Measurements from ENCODE around the gene KCNC2. TPM values are rescaled to one million over a fixed set of nuclear protein-coding genes. Genes with fewer than 3 reads are reported as not detected.

The KCNC2 gene
- polyA plus RNA-seq, 3 donors, result not detected

DNA sequence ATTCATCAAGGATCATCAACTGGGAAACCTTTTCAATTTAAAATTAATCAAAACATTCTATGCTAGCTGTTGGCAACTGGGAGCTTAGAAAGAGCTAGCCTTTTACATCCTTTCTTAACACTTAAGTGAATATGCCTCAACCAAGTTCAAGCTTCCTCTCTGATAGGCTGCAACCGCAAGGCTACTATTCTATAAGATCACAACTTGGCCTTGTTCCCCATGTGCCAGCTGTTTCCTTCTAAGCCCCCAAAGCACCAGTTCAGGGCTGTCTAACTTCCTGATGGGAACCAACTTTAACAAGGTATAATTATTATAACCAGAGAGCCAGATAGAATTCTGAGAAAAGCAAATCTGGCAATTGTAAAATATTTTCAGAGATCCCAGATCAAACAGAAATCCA lies 37.0 kb downstream of the KCNC2 start:
- WGBS, 3 donors, result 47 to 85% (median 64%) methylated on average over 1 of the region's 1 CpG
- no peak overlapping the region for H3K27ac ChIP-seq (ENCODE audit: low read depth, low read length)

DNA sequence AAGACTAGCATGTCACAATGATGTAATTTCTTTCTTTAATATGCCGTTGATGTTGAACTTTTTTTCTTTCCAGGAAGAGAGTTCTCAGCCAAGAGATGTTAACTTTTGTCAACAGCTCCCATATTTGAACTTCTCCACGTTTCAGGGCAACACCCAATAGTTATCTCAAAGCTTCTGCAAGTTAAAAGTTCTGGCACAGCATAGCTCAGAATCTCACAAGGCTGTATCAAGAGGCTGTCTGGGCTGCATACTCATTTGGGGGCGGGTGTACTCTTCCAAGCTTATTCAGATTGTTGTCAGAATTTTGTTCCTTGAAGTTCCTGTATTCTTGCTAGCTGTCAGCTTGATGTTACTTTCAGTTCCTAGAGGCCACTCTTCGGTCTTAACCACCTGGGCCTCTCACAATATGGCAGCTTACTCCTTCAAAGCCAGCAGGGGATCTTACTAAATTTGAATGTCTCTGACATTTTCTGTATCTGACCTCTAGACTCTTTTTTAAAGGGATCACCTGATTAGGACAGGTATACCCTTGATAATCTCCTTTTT lies 38.9 kb downstream of the KCNC2 start:
- 33 to 42% (median 35%) methylated on average over 4 of the region's 4 CpGs for WGBS, 3 donors
- no peak overlapping the region for H3K27ac ChIP-seq (ENCODE audit: low read depth, low read length)

DNA sequence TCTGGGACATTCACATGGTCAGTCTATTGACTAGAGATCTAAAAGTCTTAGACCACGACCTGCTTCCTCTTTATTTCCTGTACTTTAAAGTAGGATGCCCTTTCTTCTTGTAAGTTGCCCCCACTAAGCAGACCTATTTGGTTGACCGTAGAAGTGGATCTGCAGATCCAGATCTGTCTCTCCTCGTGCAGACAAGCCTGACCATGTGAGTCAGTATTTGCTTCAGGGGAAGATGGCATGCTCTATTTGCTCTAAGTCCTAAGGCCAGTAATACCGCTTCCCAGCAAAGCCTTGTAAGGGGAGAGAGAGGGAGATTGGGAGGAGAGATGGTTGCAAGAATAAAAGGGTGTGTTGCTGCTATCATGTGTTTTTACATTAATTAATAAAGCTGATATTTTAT lies 46.8 kb downstream of the KCNC2 start:
- H3K27ac ChIP-seq (ENCODE audit: low read depth, low read length), result no peak overlapping the region

DNA sequence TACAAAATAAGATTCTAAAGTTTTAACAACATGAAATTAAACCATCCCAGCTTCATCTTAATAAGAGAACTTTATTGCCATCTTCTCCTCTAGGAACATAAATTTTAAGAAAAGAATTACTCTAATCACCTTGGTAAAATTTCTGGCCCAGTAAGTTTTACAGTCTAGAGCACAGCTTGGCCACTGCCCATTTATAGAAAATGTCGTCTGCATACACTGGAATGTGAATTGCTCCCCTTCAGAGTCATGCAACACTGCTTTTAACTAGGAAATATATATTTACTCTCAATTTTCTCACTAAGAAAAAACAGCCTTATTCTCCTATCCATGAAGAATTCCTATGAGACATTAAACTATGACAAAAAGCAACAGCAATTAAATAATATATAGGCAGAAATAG lies 48.2 kb downstream of the KCNC2 start:
- H3K27ac ChIP-seq (ENCODE audit: low read depth, low read length), result no peak overlapping the region
- WGBS, 3 donors, result 22 to 46% (median 45%) methylated on average over 1 of the region's 1 CpG

More for the DNA sequence above, 46.8 kb downstream of the KCNC2 start:
- 49 to 69% (median 61%) methylated on average over 4 of the region's 4 CpGs for WGBS, 3 donors

DNA sequence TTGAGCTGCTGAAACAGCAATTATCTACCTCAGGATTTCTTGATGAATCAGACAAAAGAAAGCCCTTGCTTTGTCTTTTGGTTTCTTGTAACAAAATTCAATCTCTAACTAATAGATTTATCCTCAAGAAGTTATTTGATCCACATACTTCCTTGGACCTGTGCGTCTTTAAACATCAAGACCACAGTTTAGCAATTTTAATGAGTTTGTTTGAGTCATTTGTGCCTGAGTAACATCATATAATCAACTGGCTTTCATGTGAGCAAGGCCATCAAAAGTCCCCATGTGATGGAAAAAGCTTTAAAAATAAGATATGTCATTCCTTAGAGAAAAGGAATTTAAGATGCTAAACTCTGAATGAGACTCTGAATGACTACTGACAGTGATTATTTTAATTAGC lies 52.3 kb downstream of the KCNC2 start:
- 72 to 97% (median 80%) methylated on average over 1 of the region's 1 CpG for WGBS, 3 donors
- H3K27ac ChIP-seq (ENCODE audit: low read depth, low read length), result no peak overlapping the region

DNA sequence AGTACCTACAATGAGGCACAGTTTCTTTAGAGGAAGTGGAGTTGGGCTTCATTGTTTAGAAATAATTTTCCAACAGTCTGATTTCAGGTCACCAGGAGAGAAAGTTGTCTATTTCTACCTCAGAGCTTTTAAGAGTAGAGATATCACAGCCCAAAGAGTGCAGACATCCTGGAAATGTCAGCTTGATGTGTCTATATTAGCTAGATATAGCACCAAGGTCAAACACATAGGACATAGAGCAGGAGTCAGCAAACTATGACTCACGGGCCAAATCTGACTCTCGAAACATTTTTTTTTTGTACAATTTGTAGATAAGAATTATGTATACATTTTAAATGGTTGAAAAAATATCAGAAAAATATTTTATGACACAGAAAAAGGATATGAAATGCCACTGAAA lies 53.7 kb downstream of the KCNC2 start:
- 29 to 73% (median 68%) methylated on average over 2 of the region's 2 CpGs for WGBS, 3 donors
- H3K27ac ChIP-seq (ENCODE audit: low read depth, low read length), result no peak overlapping the region

DNA sequence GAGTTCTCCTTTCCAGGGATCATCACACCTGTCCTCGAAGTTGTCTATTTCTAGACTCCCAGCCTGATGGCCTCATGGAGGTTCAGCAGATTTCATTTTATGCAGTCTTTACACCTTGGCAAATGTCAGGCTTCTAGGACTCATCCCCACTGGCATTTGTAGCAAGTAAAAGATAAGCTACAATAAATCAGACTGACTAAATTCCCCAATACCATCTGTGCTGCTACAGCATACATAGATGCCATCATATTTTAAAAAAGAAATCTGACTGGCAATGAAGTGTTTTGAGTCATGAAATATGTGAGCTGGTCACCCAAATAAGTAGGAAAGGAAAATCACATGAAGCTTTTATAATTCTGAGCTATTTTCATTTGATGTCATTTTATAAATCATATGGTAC lies 55.3 kb downstream of the KCNC2 start:
- H3K27ac ChIP-seq (ENCODE audit: low read depth, low read length), result no peak overlapping the region
- 64 to 72% (median 71%) methylated on average over 1 of the region's 1 CpG for WGBS, 3 donors

DNA sequence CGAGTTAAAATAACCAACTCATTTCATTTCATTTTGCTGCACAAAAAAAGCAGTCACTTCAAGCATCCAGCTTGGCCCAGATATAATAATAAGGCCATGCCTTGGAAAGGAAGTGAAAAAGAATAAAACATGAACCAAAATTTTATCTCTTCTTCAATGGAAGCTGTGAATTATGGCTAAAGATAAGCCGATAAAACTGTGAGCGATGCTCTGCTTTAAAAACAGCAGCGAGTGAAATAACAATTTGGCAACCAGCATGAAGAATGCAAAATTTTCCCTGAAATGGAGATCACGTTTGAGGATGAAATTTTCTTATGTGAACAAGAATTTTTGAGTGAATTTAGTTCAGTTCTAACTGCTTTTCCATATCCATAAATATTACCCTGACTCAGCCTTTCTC lies 70.4 kb downstream of the KCNC2 start:
- WGBS, 3 donors, result 56 to 71% (median 69%) methylated on average over 5 of the region's 5 CpGs
- no peak overlapping the region for H3K27ac ChIP-seq (ENCODE audit: low read depth, low read length)

DNA sequence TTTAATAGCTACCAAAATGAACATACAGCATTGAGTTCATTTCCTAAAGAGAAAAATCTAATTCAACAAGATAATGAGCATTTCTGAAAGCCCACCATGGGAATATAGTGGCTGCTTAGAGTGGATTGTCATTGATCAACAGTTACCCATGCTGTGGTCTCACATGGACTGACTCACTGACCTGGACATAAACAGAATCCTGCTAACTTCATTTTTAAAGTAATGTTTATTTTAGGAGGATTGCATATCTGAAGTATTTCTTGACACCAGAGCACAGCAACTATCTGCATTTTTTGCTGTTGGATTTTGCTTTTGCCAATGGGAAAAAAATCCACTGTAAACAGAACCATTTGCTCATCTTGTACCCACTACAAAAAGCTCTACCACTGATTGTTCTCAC lies 71.7 kb downstream of the KCNC2 start:
- H3K27ac ChIP-seq (ENCODE audit: low read depth, low read length), result no peak overlapping the region

DNA sequence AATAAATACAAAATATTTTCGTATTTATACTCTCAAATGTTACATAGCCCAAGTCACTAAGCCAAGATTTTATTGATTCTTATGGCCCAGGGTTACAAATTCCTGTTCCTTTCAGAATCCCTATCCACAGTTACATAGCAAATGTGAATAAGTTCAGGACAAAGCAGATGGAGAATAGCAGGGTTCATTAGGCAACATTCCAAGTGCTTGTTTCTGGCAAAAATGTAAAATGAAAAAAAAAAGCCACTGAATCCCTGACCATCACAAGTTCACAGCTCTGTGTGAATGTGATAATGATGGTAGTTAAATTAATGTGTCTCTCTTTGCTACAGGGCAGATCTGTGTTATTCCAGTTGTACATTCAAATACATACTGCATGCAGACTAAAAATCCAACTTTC lies 74.6 kb downstream of the KCNC2 start:
- no peak overlapping the region for H3K27ac ChIP-seq (ENCODE audit: low read depth, low read length)
- WGBS, 3 donors, result 18 to 53% (median 49%) methylated on average over 1 of the region's 1 CpG

DNA sequence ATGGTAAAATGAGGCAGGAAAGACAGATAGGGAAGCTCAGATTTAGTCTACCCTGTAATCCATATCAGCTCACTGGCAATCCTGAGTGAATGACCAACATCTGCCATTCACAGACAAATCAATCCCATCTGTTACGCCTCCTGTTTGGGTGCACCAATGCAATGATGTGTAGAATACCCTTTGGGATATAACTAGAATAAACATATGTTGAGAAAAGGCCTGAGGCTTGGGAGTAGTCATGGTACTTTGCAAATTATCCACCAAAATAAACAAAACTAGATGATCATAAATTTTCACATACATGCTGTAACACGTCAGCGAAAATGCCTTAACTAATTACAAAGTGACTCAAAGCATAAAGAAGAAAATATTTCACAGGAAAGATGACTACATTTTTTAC lies 78.8 kb downstream of the KCNC2 start:
- 86 to 93% (median 87%) methylated on average over 3 of the region's 3 CpGs for WGBS, 3 donors

DNA sequence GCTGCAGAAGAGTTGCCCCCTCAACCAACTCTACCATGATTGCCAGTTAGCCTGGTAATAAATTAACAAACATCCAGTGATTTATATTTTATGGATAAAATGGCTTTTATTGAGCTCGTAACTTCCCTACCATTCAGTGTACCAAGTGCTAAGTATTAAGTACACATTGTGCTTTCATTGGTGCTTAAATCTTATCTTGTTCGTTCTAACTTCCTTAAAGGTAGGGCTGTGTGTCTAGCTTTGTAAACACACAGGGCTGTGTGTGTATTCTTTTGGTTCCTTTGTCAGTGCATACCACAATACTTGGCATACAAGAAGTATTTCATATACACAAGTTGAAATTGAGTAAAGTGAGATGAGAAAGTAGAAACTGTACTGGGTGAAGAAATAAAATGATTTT lies 80.4 kb downstream of the KCNC2 start:
- no peak overlapping the region for H3K27ac ChIP-seq (ENCODE audit: low read depth, low read length)
- 29 to 74% (median 56%) methylated on average over 2 of the region's 2 CpGs for WGBS, 3 donors

More for the DNA sequence above, 78.8 kb downstream of the KCNC2 start:
- H3K27ac ChIP-seq (ENCODE audit: low read depth, low read length), result no peak overlapping the region

DNA sequence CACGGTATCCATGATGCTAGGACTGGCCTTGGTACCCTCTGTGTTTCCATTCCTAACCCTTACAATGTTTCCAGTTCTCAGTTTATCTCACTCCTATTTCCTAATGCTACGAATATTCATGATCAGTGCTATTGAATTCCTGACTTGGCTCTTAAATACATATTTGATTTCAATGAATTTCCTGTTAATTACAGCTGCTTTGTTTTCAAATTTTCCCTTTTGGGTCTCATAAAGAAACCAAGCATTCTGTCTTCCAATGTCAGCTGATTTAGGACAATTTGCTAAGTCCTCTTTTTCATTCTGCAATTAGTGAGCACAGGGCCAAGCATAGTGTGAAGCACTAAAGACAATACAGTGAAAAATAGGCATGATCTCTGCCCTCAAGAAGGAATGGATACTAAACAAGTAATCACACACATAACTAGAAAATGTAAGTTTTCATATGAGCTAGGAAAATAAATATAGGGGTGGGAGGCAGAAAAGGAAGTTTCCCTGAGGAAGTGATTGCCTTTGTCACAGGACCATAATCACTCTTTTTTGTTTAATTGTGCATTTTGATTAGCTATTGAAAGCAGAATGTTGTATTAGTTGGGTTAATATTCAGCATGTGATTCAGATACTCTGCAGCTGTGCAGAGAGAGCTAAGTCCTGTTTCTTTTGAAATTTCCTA lies 88.5 kb downstream of the KCNC2 start:
- 39 to 69% (median 65%) methylated on average over 2 of the region's 2 CpGs for WGBS, 3 donors
- H3K27ac ChIP-seq (ENCODE audit: low read depth, low read length), result no peak overlapping the region

DNA sequence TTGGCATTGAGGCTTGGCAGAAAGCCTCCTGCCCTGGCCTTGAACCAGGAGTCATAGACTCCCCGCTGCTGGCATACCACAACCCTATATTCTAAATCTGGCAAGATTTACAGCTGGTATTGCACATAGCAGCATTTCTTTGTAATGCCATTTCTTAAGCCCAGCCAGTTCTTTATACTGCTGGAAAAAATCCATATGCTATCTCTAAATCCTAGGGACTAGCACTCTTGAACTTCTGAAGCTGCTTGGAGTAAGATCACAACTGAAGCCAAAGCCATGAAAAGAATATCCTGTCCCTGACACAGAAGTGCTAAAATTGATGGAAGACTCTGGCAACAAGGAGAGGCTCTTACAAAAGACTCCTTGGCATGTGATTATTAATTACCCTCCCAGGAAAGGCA lies 89.3 kb downstream of the KCNC2 start:
- H3K27ac ChIP-seq (ENCODE audit: low read depth, low read length), result no peak overlapping the region
- 35 to 52% (median 37%) methylated on average over 1 of the region's 1 CpG for WGBS, 3 donors

DNA sequence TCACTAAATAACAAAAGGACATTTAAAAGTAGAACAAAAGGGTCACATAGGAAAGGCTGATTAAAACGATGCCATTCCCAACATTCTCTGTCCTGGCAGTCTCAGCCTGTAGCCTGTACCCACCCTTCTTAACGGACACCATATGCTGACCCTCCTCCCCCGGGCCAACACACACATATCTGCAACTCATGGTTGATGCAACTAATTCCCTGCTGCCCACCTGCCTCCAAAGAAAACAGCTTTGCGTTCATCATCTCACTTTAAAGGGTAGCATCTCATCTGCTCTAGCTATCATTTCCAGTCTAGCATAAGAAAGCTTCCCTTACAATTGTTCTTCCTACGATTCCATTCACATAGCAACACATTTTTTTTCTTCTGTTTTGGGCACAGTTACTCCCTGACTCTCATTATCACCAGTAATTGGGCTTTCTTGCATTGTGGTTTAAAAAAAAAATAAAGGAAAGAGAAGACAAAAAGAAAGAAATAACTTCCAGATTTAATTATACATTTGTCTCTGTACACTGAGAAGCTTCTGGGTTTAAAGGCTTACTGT lies 92.9 kb downstream of the KCNC2 start:
- WGBS, 3 donors, result 62 to 76% (median 76%) methylated on average over 5 of the region's 5 CpGs

DNA sequence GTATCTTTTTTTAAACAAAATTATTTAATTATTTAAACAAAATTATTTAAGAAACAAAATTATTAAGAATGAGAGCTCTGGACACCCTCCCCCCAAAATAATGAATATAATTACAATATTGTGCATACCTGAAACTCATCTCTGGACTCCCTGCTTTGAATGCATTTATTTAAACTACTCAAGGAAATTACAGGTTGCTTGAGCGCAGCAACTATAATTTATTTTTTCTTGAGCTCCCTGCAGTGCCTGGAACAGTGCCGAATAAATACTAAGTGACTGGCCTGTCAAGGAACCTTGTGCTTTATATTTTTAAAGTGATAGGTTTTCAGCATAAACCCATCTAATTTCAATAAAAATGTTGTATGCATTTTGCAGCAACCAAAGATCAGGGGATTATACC lies 93.9 kb downstream of the KCNC2 start:
- no peak overlapping the region for H3K27ac ChIP-seq (ENCODE audit: low read depth, low read length)
- WGBS, 3 donors, result 90 to 97% (median 94%) methylated on average over 2 of the region's 2 CpGs

More for the DNA sequence above, 92.9 kb downstream of the KCNC2 start:
- no peak overlapping the region for H3K27ac ChIP-seq (ENCODE audit: low read depth, low read length)

DNA sequence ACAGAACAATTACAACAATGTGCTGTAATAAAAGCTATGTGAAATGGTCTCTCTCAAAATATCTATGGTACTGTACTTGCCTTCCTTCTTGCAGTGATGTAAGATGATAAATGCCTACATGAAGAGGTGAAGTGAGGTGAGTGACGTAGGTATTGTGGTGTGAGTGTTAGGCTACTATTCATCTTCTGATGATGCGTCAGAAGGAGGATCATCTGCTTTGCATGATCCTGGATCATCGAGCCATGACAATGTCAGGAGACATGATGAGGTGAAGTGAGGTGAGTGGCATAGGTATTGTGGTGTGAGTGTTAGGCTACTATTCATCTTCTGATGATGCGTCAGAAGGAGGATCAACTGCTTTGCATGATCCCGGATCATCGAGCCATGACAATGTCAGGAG lies 105.8 kb downstream of the KCNC2 start:
- 87 to 93% (median 93%) methylated on average over 6 of the region's 6 CpGs for WGBS, 3 donors
- no peak overlapping the region for H3K27ac ChIP-seq (ENCODE audit: low read depth, low read length)

DNA sequence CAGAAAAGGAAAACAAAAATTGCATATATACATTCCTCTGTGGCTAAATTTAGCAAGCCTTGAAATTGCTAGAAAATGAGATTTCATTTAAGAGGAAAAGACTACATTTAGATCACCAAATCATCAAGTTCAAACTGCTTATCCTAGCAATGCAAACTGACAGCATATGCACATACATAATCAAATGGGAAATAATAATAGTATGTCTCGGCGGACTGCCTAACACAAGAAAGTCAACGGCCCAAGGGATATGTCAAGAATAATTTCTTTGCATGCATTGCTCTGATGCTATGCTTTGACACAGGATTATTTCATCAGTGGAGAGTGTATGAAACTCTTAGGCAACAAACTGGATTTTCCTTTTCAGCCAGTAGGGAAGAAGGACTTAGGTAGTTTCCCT lies 107.9 kb downstream of the KCNC2 start:
- no peak overlapping the region for H3K27ac ChIP-seq (ENCODE audit: low read depth, low read length)
- 74 to 92% (median 91%) methylated on average over 3 of the region's 3 CpGs for WGBS, 3 donors

DNA sequence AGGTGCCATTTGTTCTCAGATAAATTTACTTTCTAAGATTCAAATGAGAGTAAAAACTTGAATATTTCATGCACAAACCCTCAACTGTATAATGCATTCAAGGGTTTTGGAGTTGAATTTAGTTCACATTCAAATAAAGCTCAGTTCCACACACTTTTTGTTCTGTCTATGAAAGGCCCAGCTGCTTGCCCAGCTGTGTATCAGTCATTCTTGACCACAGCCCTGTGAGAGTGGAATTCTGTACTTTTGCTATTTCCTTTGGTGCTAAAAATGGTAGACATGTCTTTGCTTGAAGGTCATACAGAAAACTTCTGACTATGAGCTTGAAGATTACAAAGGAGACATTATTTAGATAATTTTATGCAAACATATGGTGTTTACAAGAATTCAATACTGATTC lies 110.4 kb downstream of the KCNC2 start:
- H3K27ac ChIP-seq (ENCODE audit: low read depth, low read length), result no peak overlapping the region

DNA sequence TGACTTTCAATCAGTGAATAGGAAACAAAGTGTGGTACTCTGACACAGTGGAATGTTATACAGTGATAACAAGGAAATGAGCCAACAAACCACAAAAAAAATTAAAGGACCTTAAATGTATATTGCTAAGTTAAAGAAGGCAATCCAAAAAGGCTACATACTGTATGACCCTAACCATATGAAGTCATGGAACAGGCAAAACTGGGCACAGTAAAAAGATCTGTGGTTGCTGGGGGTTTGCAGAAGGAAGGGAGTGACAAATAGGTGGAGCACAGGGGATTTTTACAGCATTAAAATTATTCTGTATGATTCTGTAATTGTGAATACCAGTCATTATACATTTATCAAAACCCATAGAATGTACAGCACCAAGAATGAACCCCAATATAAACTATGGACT lies 112.6 kb downstream of the KCNC2 start:
- H3K27ac ChIP-seq (ENCODE audit: low read depth, low read length), result no peak overlapping the region
